ENCODE results near the gene VIPR1. TPM values are rescaled to one million over a fixed set of nuclear protein-coding genes. Genes with fewer than 3 reads are reported as not detected.

The VIPR1 gene
- total RNA-seq, 1 donor from 2014 or later, result 0.52 TPM

Other genes starting within 250 kb of the VIPR1 start
- gene CCK, start 236.5 kb upstream of the VIPR1 start, total RNA-seq, result not detected in 2 replicates
- gene LYZL4, start 92.0 kb upstream of the VIPR1 start, total RNA-seq, result not detected in 2 replicates
- gene SEC22C, start 79.3 kb downstream of the VIPR1 start, total RNA-seq, result 36.1 and 40.1 TPM in 2 replicates
- 62.4 and 67.1 TPM in 2 replicates for gene SS18L2, start 88.2 kb downstream of the VIPR1 start, total RNA-seq
- 76.6 and 86.2 TPM in 2 replicates for gene NKTR, start 98.0 kb downstream of the VIPR1 start, total RNA-seq
- gene ZBTB47, start 151.1 kb downstream of the VIPR1 start, total RNA-seq, result 0.16 and 0.44 TPM in 2 replicates
- not detected in 2 replicates for gene KLHL40, start 182.9 kb downstream of the VIPR1 start, total RNA-seq
- not detected in 2 replicates for gene HHATL, start 200.2 kb downstream of the VIPR1 start, total RNA-seq